Measurements from ENCODE around the gene ROR2.

The ROR2 gene

GRCh38 chr9:91755761-91756509 lies 194.1 kb downstream of the ROR2 start:
- no peak for ATAC-seq (ENCODE audit: insufficient read depth, low read depth)
- Histone ChIP-seq H3K27ac (ENCODE audit: low read length) (no peak overlapping the region), H3K4me1 (ENCODE audit: insufficient read depth, low read length) (no peaks in the 10 kb centered on the region), H2AFZ (ENCODE audit: low read depth, low read length) (no peak overlapping the region), H3K4me2 (ENCODE audit: insufficient read depth, low read length) (no peak overlapping the region), H3K9me3 (ENCODE audit: insufficient read depth, low read length, severe bottlenecking) (no peaks in the 10 kb centered on the region), H3K9ac (ENCODE audit: low read depth, low read length) (no peak overlapping the region), H3K27me3 (ENCODE audit: insufficient read depth, low read length, poor library complexity) (peaks cover 6% of the 10 kb centered on the region), H3K79me2 (ENCODE audit: insufficient read depth, low read length) (no peaks in the 10 kb centered on the region), H3K36me3 (ENCODE audit: insufficient read depth, low read length) (no peaks in the 10 kb centered on the region), H4K20me1 (ENCODE audit: insufficient read depth, low read length) (no peaks in the 10 kb centered on the region), H3K4me3 (ENCODE audit: low read depth in 1 of 2, low read length in 2 of 2) (no peak overlapping the region)
- TF ChIP-seq CTCF (IDR thresholded peaks at IDR 0.05; ENCODE audit: borderline replicate concordance, extremely low read depth, low read length, poor library complexity, severe bottlenecking) (no peak), EZH2 (IDR thresholded peaks at IDR 0.05; ENCODE audit: borderline replicate concordance, low read depth, low read length, severe bottlenecking) (no peak)
- DNase-seq = no peak

- TF ChIP-seq EZH2 (IDR thresholded peaks at IDR 0.05; ENCODE audit: borderline replicate concordance, low read depth, low read length, severe bottlenecking) (no peak), CTCF (IDR thresholded peaks at IDR 0.05; ENCODE audit: borderline replicate concordance, extremely low read depth, low read length, poor library complexity, severe bottlenecking) (no peak)
- no peak overlapping the region for H3K27ac ChIP-seq (ENCODE audit: low read length)
- no peak overlapping the region for H3K9ac ChIP-seq (ENCODE audit: low read depth, low read length)
- no peak overlapping the region for H3K4me3 ChIP-seq (ENCODE audit: low read depth in 1 of 2, low read length in 2 of 2)
- no peaks in the 10 kb centered on the region for H3K4me1 ChIP-seq (ENCODE audit: insufficient read depth, low read length)
- no peaks in the 10 kb centered on the region for H4K20me1 ChIP-seq (ENCODE audit: insufficient read depth, low read length)
- DNase-seq (no peak), ATAC-seq (ENCODE audit: insufficient read depth, low read depth) (no peak)
- peaks cover 14% of the 10 kb centered on the region for H3K27me3 ChIP-seq (ENCODE audit: insufficient read depth, low read length, poor library complexity)
- no peaks in the 10 kb centered on the region for H3K79me2 ChIP-seq (ENCODE audit: insufficient read depth, low read length)
- H3K36me3 ChIP-seq (ENCODE audit: insufficient read depth, low read length) = no peaks in the 10 kb centered on the region
- no peak overlapping the region for H3K4me2 ChIP-seq (ENCODE audit: insufficient read depth, low read length)
- no peak overlapping the region for H2AFZ ChIP-seq (ENCODE audit: low read depth, low read length)
- H3K9me3 ChIP-seq (ENCODE audit: insufficient read depth, low read length, severe bottlenecking) = no peaks in the 10 kb centered on the region
Measured at GRCh38 chr9:91753711-91754110, 196.3 kb downstream of the ROR2 start.

GRCh38 chr9:91751922-91752321 lies 198.1 kb downstream of the ROR2 start:
- Histone ChIP-seq H3K27ac (ENCODE audit: low read length) (no peak overlapping the region), H3K4me3 (ENCODE audit: low read depth in 1 of 2, low read length in 2 of 2) (no peak overlapping the region), H3K4me1 (ENCODE audit: insufficient read depth, low read length) (no peaks in the 10 kb centered on the region), H3K9me3 (ENCODE audit: insufficient read depth, low read length, severe bottlenecking) (no peaks in the 10 kb centered on the region), H3K27me3 (ENCODE audit: insufficient read depth, low read length, poor library complexity) (peaks cover 14% of the 10 kb centered on the region), H3K4me2 (ENCODE audit: insufficient read depth, low read length) (no peak overlapping the region), H3K79me2 (ENCODE audit: insufficient read depth, low read length) (no peaks in the 10 kb centered on the region), H2AFZ (ENCODE audit: low read depth, low read length) (no peak overlapping the region), H3K36me3 (ENCODE audit: insufficient read depth, low read length) (no peaks in the 10 kb centered on the region), H4K20me1 (ENCODE audit: insufficient read depth, low read length) (no peaks in the 10 kb centered on the region), H3K9ac (ENCODE audit: low read depth, low read length) (no peak overlapping the region)
- TF ChIP-seq EZH2 (IDR thresholded peaks at IDR 0.05; ENCODE audit: borderline replicate concordance, low read depth, low read length, severe bottlenecking) (no peak), CTCF (IDR thresholded peaks at IDR 0.05; ENCODE audit: borderline replicate concordance, extremely low read depth, low read length, poor library complexity, severe bottlenecking) (no peak)
- DNase-seq = no peak
- ATAC-seq (ENCODE audit: insufficient read depth, low read depth) = no peak
